CD1c-positive myeloid dendritic cell (primary cell): ENCODE results near the gene CCDC92B.

Experiments
- DNase-seq: peaks from one replicate; pipeline ENCODE4 v3.0.0-alpha.2; 2016; ENCODE audit errors: extremely low spot score

CCDC92B gene

DNA sequence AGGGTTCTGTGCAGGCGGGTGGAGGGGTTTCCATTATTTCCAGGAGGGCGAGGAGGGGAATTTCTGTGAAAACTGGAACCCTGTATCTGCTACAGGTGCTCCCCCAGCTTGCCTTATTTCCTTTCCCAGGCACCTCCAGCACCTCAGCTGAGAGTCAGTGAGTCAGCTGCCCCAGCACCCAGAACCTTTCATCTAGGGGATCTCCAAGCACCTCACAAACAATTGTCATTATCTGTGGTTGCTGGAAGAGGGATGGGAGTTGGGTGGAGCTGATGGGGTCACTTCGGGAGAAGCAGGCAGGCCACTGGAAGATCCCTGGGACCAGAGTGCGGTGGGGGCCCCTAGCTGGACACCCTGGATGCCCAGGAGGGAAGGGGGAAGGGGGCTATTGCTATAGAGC, 27.8 kb downstream of the CCDC92B start:
- DNase-seq, result no peak

DNA sequence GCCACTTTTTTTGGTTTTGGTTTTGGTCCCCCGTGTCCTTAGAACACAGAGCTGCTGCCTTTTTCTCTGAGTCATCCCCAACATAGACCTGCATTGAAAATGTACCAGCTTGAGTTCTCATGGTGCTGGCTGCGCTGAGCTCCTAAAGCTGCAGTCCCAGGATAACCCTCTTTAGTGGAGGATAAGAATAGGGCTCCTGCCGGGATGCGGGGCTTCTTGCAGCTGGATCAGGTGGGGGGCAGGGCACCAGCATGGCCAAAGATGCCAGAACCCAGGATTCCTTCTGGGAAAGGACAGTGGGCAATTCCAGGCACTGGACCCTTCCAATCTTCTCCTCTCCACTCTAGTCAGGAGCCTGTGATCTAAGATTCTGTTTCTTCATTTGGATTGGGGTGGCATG, 29.6 kb downstream of the CCDC92B start:
- DNase-seq, result no peak

- no peak for DNase-seq
Measured at GRCh38 chr17:2718150-2718938, 31.1 kb downstream of the CCDC92B start.

DNA sequence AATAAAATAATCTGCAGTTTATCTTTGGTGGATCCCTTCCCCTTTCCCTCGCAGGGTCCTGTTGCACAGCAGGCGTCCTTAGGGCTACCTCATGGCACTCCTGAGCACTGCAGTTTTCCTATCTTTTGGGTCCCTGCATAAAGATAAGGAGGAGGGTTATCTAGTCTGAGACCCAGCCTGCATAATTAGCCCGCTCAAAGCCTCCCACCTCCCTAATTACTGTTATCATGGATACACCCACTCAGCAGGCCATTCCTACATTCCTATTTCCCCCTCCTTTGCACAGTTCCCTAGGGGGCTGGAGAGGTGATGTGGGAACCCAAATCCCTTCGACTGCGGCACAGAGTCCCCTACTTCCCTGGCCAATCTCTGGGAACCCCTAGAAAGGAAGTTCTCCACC, 32.8 kb downstream of the CCDC92B start:
- no peak for DNase-seq

GRCh38 chr17:2713881-2714280, 35.6 kb downstream of the CCDC92B start:
- DNase-seq, result no peak

DNA sequence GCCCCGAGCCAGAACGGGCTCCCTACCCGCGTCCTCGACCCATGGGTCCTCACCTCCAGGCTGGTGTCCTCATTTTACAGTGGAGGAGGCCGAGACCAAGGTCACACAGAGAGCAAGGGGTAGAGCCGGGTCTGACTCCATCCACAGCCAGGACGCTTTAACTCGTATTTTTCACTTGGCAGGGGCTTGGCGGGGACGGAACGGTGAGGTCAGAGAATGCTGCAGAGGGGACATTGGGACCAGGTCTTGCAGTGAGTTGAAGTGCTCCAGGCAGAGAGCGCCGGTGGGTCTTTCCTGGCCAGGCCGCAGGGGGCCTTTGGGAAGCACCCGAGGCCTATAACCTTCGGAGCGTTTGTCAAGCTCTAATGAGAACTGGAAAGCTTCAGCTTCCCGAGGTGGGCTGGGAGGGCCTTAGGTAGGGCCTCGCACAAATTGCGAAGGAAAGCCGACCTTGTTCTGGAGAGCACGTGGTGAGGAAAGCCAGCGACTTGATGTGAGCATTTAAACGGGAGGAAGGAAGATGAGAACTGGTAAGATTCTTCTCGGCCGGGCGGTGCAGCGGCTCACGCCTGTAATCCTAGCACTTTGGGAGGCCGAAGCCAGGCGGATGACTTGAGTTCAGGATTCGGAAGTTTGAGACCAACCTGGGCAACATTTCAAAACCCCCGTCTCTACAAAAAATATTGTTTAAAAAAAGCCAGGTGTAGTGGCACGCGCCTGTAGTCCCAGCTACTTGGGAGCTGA, 37.0 kb downstream of the CCDC92B start:
- DNase-seq, result no peak

DNA sequence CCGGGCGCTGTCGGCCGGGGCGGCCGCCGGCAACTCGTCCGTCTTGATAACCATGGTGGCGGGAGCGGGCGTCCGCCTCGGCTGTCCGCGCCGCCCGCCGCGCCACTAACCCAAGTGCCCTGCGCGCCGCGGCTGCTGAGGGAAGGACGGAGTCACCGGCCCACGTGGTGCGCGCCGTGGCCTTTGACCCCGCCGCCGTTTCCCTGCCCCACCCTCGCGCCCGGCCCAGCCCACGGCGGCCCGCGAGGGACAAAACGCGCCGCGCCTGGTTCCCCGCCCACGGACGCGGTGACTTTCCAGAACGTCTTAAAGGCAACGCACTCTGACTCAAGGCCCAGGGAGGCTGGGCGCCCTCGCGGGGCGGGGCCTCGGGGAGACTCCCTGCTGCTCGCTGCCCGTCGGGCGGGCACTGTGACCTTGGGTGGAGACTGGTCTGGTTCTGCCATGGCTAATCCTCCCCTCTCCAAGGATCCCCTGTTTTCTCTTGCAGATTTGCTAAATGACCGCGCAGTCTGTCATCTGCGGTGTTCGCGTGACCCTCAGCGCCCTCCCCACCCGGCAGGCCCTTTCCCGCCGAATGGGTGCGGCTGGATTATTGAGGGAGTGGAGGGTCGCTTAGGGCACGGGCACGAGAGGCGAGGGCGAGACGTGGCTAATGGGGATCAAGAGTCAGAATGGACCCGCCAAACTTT, 37.7 kb downstream of the CCDC92B start, which contains the start of gene CLUH:
TSS of gene CLUH (minus strand) at position 157 of the 692 bp plus-strand sequence. CDS start at position 54, 103 bp downstream.
- DNase-seq, result peak; percentile 100

GRCh38 chr17:2710803-2711607, 38.4 kb downstream of the CCDC92B start:
- DNase-seq, result peak; percentile 32

DNA sequence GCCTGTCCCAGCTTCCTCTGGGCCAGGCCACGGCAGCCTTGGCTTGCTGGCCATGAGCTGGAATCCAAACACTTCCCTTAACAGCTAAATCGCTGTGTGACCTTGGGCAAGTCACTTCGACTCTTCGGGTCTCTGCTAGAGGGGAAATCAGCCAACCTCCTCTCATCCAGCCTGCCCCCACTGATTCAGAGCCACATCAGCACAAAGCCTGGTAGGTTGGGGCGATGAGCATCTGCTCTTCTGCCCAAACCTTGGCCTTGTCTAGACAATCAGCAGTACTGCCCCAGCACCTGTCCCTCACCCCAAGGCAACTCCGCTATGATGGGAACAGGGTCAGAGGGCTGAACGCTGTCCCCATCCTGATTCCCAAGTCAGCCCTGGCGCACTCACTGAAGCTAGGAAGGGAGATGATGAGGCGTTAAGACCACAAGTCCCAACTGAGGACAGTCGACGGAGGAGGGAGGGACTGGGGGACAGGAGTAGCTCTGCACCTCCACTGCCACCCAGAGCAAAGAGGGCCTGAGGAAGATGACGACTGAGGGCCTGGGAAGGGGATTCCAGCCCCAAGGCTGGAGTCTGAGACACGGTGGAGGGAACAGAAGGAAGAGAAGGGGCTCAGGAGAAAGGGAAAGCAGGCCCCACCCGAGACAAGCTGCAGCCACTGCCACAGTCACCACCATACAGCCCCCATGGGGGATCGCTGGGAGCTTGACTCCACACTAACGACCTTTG, 39.2 kb downstream of the CCDC92B start:
- peak; percentile 29 for DNase-seq

DNA sequence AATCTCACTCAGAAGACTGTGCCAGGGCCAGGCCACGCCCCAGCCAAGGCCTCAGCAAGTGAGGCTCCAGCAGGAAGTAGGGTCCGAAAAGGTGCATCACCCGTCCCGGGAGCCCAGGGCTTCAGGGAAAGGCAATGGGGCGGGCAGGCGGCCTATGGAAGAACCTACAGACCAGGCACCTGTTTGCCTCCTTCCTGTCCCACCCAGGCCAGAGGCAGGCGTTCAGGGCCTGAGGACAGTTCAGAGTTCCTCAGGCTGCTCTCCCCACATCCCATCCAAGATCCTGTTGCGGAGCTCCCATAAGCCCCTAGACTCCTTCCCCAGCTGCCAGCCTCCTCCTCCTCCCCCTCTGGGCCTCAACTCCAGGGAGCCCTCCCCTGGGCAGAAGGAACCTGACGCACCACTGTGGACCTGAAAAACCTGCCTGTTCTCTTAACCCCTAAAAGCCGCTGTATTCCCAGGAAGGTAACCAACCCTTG, 40.2 kb downstream of the CCDC92B start:
- DNase-seq, result peak; percentile 5

GRCh38 chr17:2708585-2709182, 40.8 kb downstream of the CCDC92B start:
- no peak for DNase-seq

- no peak for DNase-seq
Measured at GRCh38 chr17:2707721-2708584, 41.5 kb downstream of the CCDC92B start.

DNA sequence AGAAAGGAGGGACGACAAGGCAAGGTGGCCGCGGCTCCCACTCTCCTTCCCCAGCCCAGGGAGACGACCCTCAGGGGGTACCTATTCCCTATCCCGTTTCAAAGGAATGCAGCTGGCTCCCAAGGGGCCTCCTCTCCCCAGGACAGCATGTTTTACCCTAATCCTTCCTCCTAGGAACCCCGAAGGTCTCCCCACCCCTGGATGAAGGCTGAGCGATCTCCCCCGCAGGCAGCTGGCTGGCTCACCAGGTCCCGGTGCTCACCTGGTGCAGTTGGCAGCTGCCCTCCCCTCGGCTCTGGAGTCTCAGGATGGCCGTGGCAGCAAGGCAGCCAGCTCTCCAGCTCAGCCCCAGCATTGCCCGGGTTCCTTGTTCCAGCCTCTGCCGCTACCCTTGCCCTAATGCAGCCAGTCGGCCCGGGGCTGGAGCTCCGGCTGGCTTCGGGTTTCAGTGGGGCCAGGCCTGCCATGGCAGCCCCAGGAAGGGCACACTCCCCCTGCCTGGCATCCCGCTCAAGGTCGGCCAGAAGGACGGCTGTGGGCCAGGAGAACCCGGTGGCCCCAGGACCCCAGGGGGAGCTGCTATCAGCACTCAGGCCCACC, 42.4 kb downstream of the CCDC92B start:
- DNase-seq, result no peak

GRCh38 chr17:2705888-2706795, 43.3 kb downstream of the CCDC92B start:
- no peak for DNase-seq

GRCh38 chr17:2705263-2705662, 44.2 kb downstream of the CCDC92B start:
- no peak for DNase-seq

DNA sequence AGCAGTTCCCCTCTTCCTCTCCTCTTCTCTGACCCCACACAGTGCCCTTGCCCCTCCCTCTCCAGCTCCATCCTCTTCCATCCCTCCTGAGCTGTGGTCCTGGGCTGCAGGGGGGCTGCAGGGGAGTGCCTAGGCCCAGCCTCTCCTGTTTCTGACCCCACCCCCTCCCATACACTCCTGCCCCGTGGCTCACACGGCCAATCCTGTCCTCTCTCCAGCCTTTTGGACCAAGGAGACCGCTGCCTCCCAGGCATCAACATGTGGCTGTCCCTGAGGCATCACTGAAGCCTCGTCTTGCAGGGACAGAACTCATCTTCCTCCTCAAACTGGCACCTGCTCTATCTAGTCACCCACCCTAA, 44.6 kb downstream of the CCDC92B start:
- DNase-seq, result no peak

DNA sequence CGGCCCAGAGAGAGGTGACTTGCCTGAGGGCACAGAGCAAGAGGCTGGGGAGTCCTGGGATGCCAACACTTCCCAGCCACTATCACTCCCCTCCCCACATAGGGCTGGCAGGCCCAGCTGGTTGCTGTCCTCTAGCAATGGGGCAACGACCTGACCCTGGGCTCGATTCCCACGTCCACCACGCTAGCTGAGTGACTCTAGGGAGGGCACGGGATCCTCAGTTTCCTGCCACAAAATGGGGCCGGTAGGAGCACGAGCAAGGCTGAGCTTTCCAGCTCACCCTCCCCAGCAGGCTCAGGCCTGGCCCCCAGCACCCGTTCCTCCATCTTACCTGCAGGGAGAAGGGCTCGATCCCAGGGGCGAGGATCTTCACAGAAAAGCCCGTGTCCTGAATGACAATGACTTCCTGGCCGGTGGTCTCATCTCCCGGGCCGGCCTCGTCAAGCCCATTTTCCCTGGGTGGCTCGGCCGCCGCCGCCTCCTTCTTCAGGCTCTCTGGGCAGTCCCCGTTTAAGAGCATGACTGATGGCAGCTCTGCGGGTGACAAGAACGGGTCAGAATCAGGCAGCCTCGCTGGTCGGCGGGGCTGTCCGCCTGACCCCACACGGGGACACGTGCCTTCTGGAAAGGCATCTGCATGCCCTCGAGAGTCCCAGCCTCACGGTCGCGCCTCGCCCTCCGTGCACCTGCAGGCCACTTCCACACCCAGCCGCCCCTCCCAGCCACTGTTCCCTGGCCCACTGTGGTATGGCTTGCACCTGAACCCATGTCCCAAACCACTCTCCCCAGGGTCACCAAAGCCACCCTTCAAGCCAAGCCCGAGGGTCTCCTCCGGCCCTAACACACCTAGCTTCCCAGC, 45.2 kb downstream of the CCDC92B start:
- DNase-seq, result no peak
